GM04503 (cell line): Measurements from ENCODE around the gene RPL27.
A peak's percentile ranks its signal among the peaks of the same experiment; 100 is the strongest.

Source experiments
- DNase-seq: peaks from one replicate; pipeline ENCODE4 v3.0.0-alpha.2; 2012; ENCODE audit warnings: low read depth

Gene RPL27

DNA sequence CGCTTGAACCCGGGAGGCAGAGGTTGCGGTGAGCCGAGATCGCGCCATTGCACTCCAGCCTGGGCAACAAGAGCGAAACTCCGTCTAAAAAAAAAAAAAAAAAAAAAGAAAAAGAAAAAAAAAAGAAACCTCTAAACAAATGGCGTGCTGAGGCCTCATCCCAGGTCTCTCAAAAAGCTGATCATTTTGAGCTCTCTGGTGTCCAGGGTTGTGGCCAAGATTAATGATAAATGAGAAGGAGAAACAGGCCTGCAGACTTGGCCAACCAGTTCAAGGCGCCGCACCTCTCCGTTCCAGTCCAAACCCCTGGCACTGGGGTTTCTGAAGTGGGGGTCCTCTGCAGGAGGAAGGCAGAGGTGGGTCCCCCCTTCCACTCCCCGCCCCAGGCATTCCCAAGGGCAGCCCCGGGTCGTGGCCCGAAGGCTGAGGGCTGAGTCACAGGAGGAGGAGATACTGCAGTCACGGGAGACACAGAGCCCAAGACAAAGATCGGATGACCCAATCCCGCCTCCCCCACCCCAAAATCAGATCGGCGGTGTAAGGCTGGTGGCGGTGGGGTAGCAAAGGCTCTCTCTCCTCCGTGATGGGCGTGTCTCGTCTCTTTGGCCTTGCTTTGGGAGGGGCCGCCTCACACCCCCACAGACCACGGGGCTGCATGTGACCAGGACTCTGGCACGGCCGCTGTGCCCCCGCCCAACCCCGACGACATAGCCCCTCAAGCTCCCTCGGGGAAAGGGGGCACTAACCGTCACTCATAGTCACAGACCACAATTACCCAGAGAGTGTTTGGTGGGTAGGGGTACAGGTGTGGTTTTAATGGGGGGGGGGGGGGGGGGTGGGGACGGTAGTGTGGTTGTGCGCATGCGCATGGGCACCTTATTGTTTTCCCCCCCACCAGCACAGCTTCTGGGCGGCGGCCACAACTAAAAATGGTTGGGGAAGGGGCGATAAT lies 22.8 kb downstream of the RPL27 start:
- DNase-seq, result peak; percentile 59

DNA sequence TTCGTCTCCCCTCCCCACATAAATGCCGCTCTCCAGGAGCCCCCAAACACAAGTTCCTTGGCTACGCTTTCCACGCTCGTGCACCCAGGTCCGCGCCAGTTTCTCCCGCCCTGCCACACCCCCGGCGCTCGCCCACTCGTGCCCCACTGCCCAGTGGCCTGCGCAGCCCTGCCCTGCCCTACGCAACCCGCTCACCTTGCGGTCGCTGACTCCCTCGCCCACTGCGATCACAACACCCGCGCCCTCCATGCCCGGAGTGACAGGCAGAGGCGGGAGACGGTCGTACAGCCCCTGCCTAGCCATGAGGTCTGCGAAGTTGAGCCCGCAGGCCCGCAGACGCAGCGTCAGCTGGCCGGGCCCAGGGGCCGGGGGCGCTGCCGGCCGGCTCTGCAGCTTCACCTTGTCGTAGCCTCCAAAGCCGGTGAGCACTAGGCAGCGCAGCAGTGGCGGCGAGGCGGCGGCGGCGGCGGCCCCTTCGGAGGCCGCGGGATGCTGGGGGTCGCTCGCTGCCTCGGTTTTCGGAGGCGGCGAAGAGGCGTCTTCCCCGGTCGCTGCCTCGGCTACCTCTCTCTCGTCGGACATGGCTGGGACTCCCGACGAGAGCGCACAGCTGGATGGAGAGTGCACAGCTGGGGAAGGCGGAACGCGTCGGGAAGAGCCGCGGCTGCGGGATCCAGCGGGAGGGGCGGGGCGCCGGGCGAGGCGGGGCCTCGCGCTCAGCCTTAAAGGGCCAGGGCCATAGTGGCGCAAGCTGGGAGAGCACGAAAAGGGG lies 23.7 kb downstream of the RPL27 start, which contains the start of gene VAT1:
TSS of gene VAT1 (minus strand) at position 645 of the 772 bp plus-strand sequence. CDS start at position 582, 63 bp downstream.
- DNase-seq, result no peak

GRCh38 chr17:43024407-43025289 lies 26.4 kb downstream of the RPL27 start, which contains the start of gene RND2:
Gene RND2 (plus strand): TSS chr17:43025231. CDS start chr17:43025348, 117 bp downstream.
- DNase-seq, result peak; percentile 80

GRCh38 chr17:43025290-43025657 lies 27.1 kb downstream of the RPL27 start:
- DNase-seq, result no peak

GRCh38 chr17:43025766-43026537 lies 27.7 kb downstream of the RPL27 start:
- no peak for DNase-seq

- DNase-seq, result no peak
Observed at GRCh38 chr17:43026595-43026994, 28.4 kb downstream of the RPL27 start.

GRCh38 chr17:43027091-43028032 lies 29.1 kb downstream of the RPL27 start:
- DNase-seq, result no peak

- DNase-seq, result no peak
Observed at GRCh38 chr17:43028221-43028861, 30.1 kb downstream of the RPL27 start.

- DNase-seq, result no peak
Observed at GRCh38 chr17:43030137-43030767, 32.0 kb downstream of the RPL27 start.

DNA sequence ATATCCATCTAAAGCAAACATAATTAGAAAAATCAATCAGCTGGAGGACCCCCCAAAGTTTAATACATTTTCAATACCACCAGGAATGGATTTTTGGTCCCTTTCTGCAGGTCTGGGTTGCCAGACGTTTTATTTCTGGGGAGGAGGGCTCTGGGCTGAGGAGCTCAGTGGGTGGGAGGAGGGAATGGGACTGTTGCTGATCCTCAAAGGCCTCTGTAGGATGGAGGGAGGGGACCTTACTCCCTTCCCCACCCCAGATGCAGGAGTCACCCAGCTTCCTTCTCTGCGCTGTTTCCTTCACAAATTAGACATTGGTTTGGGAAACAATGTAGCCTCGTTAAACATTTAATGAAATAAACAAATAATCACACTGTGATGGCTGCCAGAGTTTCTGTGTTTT lies 33.4 kb downstream of the RPL27 start:
- DNase-seq, result no peak

DNA sequence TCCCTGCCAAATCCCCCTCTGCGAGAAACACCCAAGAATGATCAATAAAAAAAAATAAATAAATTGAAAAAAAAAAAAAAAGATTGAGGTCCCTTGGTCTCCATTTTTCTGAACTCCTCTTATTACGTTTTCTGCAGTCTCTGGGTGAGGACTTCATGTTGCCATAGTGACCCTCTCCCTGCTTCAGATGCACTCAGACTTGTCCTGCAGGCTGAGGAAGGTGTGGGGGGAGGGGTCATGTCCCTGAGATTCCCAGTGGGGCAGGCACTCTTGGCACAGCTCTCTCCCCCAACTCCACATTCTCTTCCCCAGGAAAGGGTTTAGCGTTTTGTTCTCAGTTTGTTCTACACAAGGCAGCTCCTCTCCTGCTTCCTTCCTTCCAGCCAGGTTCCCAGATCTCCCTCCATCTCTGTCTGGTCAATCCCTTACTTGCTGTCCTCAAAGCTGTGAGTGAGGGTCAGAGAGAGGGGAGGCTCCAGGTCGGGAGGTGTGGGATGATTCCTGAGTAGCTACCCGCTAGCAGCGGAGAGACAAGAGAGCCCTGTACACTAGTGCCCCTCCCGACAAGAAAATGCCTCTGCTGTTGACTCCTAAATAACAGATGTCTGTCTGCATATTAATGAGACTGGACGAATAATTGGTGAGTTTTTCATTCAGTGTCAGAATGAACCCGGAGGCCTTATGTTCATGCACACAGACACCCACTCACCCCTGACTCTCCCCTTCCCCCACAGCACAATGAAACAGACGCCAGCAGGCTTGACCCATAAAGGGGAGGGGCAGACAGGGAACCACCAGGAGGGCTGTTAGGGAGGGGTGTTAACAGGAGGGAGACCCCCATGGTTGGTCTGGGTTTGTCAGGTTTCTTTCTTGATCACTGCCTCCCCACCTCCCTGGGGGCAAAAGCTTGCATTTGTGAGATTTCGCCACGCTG lies 36.0 kb downstream of the RPL27 start:
- no peak for DNase-seq

GRCh38 chr17:43034894-43035293 lies 36.7 kb downstream of the RPL27 start:
- no peak for DNase-seq

DNA sequence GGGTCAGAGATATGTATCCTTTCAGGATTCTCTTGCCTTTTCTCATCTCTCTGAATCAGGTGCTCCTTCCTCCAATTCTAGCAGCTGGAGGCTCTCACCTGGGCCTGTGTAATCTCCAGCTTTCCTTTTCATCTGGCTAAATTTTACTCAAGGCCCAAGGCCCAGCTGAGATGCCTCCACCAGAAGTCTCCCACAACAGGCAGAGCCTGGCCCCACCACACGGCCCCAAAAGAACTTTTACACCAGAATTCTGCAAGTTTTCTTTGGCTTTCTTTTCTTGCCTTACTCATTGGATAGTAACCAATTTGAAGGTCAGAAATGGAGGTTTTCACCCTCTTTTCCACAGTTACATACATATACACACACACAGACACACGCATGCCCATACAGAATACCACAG lies 41.4 kb downstream of the RPL27 start:
- DNase-seq, result no peak

DNA sequence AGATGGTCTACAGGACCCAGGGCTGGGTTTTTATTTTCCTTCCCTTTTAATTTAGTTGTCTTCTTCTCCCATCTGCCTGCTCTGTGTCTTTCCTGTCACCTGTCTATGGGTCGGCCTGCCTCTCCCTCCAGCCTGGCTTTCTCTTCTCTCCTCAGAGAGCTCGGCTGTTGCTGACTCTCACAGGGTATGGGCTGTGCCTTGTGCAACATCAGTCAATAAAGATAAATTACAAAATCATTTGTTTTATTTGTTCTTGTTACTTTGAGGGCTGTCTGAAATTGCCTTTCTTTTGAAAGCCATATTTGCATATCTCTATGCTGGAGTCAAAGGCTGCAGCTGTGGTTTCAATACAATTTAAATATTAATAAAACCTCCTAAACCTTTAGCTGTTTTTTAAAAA lies 42.4 kb downstream of the RPL27 start:
- DNase-seq, result no peak

DNA sequence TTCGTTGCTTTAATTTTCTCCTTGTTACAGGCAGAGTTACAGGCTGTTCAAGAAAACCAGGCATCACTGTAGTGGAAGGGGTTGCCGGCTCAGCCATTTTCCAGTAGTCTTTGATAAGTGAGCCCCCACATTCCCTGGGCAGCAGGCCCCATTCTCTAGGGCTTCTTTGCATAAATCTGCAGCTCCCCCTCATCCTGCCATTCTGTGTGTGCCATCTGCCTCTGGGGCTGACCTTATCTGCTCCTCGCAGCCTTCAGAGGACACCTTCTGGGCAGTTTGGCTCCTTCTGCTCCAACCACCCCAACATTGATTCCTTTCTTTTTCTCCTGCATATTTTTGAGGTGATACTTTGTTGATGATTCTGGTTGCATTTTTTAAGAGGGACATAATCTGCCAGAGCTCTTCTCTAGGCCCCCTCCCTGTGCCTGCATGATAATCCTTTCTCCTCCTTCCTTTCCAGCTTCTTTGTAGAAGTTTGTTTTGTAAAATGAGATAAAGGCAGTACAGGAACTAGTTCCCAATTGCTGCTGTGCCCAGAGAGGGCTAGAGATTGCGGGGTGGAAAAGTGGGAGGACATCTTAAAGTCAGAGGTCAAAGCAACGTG lies 43.9 kb downstream of the RPL27 start:
- DNase-seq, result no peak

DNA sequence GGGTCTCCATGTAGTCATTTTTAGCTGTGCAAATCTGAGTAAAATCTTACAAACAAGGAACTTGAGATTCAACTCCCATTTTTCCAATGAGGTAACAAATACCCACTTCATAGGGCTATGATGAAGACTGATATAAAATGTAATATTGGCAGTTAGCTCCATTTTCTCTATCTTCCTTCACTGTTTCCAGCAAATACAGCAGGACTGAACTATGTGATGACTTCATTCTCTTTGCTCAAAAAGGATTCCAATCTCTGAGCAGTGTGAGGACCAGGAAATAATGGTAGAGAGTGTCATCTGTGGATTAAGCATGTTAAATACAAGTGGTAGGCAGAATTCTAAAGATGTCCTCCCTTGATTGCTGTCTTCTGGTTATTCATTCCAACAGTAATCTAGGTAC lies 45.1 kb downstream of the RPL27 start:
- no peak for DNase-seq

- DNase-seq, result no peak
Observed at GRCh38 chr17:43044024-43044423, 45.8 kb downstream of the RPL27 start.
